Ishikawa (cell line): ENCODE data around the gene KIAA0513.

Source experiments
- CEBPB ChIP-seq: IDR thresholded peaks from 2 replicates; pipeline ENCODE4 v1.6.1; 2012
- CREB1 ChIP-seq: IDR thresholded peaks from 2 replicates; pipeline ENCODE4 v1.6.1; 2012; ENCODE audit warnings: low read depth
- EGR1 ChIP-seq: IDR thresholded peaks from 2 replicates; pipeline ENCODE4 v1.6.1; 2012
- EP300 ChIP-seq: IDR thresholded peaks from 2 replicates; pipeline ENCODE4 v1.6.1; 2012; ENCODE audit warnings: borderline replicate concordance
- FOXM1 ChIP-seq: IDR thresholded peaks from 2 replicates; pipeline ENCODE4 v1.6.1; 2012; ENCODE audit warnings: low read depth, borderline replicate concordance
- NFIC ChIP-seq: IDR thresholded peaks from 2 replicates; pipeline ENCODE4 v1.6.1; 2012
- RAD21 ChIP-seq: IDR thresholded peaks from 2 replicates; pipeline ENCODE4 v1.6.1; 2012; ENCODE audit warnings: low read depth
- REST ChIP-seq: IDR thresholded peaks from 2 replicates; pipeline ENCODE4 v1.6.1; 2012; ENCODE audit warnings: low read depth, mild to moderate bottlenecking
- TAF1 ChIP-seq: IDR thresholded peaks from 2 replicates; pipeline ENCODE4 v1.6.1; 2012; ENCODE audit warnings: low read depth, mild to moderate bottlenecking
- TCF12 ChIP-seq: IDR thresholded peaks from 2 replicates; pipeline ENCODE4 v1.6.1; 2012; ENCODE audit warnings: low read depth
- TEAD4 ChIP-seq: IDR thresholded peaks from 2 replicates; pipeline ENCODE4 v1.6.1; 2012
- YY1 ChIP-seq: IDR thresholded peaks from 2 replicates; pipeline ENCODE4 v1.6.1; 2012; ENCODE audit warnings: low read depth
- ZBTB7A ChIP-seq: IDR thresholded peaks from 2 replicates; pipeline ENCODE4 v1.6.1; 2012; ENCODE audit warnings: low read depth
- TF ChIP-seq, protein P1 (sequence below): IDR thresholded peaks from 2 replicates; pipeline ENCODE4 v1.6.1; 2012
- TF ChIP-seq, protein P2 (sequence below): IDR thresholded peaks from 2 replicates; pipeline ENCODE4 v1.6.1; 2012

The KIAA0513 gene

GRCh38 chr16:85047867-85048455, 20.4 kb downstream of the KIAA0513 start:
- TF ChIP-seq FOXM1 (no peak), CREB1 (no peak), ZBTB7A (no peak), NFIC (no peak), EGR1 (no peak), EP300 (no peak), YY1 (no peak), CEBPB (no peak), REST (no peak), TCF12 (no peak), TEAD4 (no peak), RAD21 (no peak), TAF1 (no peak)
- TF ChIP-seq, protein P1, sequence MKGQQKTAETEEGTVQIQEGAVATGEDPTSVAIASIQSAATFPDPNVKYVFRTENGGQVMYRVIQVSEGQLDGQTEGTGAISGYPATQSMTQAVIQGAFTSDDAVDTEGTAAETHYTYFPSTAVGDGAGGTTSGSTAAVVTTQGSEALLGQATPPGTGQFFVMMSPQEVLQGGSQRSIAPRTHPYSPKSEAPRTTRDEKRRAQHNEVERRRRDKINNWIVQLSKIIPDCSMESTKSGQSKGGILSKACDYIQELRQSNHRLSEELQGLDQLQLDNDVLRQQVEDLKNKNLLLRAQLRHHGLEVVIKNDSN, result no peak
- TF ChIP-seq, protein P2, sequence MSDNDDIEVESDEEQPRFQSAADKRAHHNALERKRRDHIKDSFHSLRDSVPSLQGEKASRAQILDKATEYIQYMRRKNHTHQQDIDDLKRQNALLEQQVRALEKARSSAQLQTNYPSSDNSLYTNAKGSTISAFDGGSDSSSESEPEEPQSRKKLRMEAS, result no peak

- TF ChIP-seq CEBPB, result no peak
- no peak for TF ChIP-seq EP300
- TF ChIP-seq TCF12, result no peak
- no peak for TF ChIP-seq EGR1
- no peak for TF ChIP-seq YY1
- TF ChIP-seq NFIC, result no peak
- TF ChIP-seq, protein P2, result no peak
- TF ChIP-seq, protein P1, result no peak
- TF ChIP-seq TAF1, result no peak
- TF ChIP-seq FOXM1, result no peak
- TF ChIP-seq ZBTB7A, result no peak
- no peak for TF ChIP-seq CREB1
- no peak for TF ChIP-seq RAD21
- no peak for TF ChIP-seq TEAD4
- TF ChIP-seq REST, result no peak
Measured at GRCh38 chr16:85048921-85049562, 21.4 kb downstream of the KIAA0513 start.

GRCh38 chr16:85049706-85050305, 22.2 kb downstream of the KIAA0513 start:
- TF ChIP-seq NFIC, result no peak

DNA sequence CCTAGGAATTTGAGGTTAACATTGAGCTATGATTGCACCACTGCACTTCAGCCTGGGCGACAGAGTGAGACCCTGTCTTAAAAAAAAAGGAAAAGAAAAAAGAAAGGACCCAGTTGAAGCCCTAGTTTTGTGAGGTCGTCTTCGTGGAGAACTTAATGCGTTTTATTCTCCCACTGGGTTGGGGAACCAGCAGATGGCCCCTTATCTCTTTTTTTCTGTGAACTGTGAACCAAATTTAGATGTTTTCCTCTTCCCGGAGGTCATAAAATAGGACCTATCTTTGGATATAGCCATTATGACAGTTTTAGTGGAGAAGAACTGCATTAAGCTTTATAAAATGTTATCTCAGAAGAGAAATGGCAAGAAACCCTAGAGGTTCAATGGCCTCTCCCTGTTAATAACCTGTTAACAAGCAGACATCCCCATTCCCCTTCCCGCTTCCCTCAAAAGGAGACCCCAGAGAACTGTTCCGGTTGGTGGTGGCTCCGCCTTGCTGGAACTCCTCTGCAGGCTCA, 23.5 kb downstream of the KIAA0513 start:
- TF ChIP-seq CREB1, result no peak
- no peak for TF ChIP-seq EP300
- TF ChIP-seq CEBPB, result no peak
- TF ChIP-seq RAD21, result no peak

DNA sequence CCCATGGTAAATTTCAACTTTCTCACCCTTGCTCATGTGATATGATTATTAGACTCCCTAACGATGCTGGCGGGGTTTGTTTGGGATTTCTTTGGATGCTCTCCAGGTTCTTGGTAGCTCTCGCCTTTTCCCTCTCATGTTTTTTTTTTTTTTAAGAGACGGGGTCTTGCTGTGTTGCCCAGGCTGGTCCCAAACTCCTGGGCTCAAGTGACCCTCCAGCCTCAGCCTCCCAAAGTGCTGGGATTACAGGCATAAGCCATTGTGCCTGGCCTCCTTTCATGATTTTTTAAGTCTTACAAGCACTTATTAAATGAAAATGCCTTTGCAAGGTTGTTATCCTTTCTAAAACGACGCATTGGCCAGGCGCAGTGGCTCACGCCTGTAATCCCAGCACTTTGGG, 24.1 kb downstream of the KIAA0513 start:
- no peak for TF ChIP-seq RAD21
- TF ChIP-seq CEBPB, result no peak
- TF ChIP-seq, protein P1, result no peak
- no peak for TF ChIP-seq TCF12
- no peak for TF ChIP-seq YY1
- no peak for TF ChIP-seq FOXM1
- no peak for TF ChIP-seq ZBTB7A
- TF ChIP-seq CREB1, result no peak
- no peak for TF ChIP-seq TEAD4
- no peak for TF ChIP-seq REST
- no peak for TF ChIP-seq EP300
